HG02798 (cell line): ENCODE measurements around the gene MAGI2.
"Not testable (repeated sequence)": the region's sequence is repeated elsewhere in the genome, so short reads cannot be mapped to it uniquely, and the experiment has no call there.

ENCODE experiments used
- ATAC-seq: cut with Tn5 transposase; IDR thresholded peaks from one replicate; pipeline ENCODE4 v1.9.1; 2021; ENCODE audit warnings: mild to moderate bottlenecking; ENCODE audit not compliant: unreplicated experiment, poor library complexity

Gene MAGI2

DNA sequence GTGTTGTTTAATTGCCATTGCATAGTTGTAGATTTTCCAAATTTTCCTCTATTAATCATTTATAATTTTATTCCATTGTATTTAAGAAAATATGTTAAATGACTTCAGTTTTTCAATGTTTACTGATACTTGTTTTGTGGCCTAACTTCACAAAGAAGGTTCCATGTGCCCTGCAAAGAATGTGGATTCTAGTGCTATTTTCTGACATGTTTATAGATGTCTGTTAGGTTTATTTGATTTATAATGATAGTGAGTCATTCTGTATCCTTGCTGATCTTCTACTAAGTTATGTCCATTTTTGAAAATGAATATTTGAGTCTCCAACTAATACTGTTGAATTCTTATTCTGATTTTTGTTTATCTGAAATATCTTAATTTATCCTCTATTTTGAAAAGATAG, 369.0 kb downstream of the MAGI2 start:
- ATAC-seq = no peak

DNA sequence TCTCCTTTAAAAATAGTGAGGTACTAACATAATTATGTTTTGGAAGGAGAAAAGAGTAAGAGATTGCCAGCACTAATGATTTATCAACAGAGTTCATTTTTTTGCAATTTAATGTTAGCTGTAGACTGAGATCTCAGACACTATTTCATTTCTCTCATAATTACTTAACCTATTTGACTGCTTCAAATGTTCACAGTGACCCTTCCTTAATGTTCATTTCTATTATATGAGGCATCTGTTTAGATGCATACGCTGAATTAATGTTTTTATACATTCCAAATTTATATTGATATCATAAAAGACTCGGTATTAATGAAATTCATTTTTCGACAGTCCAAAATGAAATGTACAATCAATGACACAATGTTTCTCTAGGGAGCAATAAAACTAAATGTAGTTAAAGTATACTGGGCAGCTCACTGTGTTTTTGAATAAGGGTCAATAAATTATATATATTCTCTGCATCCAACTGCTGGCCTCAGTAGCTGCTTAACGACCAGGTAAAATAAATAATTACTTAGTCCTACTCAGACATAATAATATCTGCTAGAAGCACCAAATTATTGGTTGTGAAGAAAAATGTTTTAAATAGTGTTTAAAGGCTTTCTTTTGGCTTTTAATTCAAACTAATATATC, 373.4 kb downstream of the MAGI2 start:
- no peak for ATAC-seq

DNA sequence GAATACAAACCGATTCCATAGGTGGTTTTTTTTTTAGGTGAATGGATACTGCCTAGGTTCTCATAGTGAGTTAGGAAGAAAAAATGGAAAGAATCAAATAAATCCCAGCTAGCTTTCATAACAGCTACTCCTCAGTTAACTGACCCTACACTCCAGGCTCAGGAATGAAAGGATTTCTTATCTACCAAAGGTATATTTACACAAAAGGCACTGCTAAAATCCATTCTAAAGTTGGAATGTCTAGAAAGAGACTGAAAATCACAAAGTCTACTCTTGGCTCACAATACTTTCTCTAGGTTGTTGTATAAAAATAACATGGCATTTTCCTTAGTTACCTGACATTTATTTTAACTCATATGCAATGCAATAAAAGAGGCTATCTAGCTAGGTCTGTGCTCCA, 375.2 kb downstream of the MAGI2 start:
- ATAC-seq = no peak

DNA sequence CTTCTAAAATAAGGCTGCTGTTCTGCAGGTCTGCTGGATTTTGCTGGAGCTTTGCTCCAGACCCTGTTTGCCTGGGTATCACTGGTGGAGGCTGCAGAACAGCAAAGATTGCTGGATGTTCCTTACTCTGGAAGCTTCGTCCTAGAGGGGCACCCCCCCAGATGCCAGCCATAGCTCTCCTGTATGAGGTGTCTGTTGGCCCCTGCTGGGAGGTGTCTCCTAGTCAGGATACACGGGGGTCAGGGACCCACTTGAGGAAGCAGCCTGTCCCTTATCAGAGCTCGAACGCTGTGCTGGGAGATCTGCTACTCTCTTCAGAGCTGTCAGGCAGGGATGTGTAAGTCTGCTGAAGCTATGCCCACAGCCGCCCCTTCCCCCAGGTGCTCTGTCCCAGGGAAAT, 382.3 kb downstream of the MAGI2 start:
- not testable (repeated sequence) for ATAC-seq

DNA sequence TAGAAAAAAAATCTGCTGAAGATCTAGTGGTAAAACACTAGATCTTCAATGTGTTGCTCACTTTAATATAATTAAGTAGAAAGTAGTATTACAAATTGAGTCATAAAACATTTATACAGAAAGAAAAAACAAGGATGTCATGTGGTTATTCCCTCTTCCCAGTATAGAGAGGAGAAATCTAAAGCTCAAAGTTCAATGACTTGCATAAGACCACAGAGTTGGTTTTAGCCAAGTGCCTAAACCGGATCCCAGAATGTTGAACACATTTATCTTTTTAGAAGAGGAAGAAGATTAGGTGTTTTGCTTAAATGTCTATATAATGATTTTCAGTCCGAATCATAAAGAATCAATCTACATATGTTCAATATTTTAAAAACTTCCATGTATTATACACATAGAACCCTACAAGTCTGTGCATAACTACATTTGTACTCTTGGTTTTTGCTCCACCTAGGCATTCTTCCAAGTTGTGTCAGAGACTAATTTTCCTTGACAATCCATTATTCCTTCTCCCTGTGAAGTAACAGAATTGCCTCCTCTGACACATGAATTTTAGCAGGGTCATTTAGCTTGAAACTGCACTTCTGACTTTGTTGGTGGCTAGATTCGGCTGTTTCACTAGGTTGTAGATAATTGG, 389.2 kb downstream of the MAGI2 start:
- no peak for ATAC-seq

DNA sequence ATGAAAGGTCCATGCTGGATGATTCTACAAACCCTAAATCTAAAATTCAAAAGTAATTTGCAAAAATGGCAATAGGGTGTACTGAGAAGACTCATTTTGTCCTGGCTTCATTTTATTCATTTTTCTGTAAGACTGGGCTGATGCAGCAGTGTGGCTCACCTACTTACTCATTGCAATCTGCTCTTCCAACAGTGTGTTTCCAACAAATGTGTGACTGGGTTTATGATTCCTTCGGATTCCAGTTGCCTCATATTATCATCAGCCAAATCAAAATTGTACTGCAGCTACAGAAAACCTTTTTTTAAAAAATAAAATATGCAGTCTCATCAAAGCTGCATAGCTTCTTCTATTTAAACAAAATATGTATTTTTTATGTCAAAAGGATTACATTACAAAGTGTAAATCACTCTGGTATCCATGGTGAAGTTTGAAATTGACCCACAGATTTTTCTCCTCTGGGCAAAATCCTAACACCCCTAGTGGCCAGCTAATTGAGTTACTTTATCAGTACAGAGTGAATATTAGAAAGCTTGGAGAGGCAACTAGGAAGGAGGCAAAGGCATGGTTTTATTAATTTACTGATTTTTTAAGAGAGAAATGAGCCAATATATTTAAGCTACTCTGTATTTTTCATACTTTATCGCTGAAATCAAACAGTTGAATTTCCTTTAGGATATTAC, 390.3 kb downstream of the MAGI2 start:
- no peak for ATAC-seq

DNA sequence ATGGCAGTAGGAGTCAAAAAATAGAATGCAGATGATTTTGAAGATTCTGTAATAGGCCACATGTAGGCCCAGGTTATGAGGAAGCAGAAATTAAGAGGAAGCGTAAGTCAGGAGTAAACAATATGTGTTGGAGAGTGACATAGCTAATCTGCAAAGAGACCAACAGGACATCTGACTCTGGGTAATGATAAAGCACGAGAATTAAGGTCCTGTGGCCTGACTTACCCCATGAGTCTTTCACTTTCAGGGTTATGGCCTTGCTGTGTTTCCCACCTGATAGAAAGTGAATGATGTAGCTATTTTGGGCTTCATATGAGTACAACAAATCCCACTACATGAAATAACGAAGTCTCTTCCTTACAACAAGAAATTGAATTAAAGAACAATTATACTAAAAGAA, 393.0 kb downstream of the MAGI2 start:
- no peak for ATAC-seq

DNA sequence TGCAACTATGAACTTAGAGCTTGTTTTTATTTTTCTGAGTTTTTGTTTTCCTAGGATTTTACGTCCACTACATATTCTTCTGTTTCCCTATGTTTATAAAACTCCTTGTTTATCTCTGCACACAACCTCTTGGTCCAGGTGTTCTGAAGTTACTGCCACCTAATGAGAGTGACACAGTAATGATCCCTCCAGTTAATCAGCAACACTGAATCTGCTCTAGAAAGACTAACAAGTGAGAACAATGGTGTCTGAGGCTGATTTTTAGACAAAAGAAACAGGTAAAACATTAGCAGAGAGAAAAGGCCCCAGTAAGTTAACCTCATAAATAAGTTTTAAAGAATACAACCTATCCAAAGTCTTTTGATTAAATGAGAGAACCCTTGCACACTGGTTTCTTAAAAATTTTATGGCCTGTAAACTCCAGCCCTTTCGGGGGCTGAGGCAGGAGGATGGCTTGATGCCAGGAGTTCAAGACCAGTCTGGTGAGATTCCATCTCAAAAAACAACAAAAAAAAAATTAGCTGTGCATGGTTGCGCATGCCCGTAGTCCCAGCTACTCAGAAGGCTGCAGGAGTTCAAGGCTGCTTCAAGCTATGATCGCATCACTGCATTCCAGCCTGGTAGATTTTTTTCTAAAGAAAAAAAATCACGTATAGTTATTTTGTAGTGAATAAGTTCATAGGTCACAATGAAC, 397.6 kb downstream of the MAGI2 start:
- ATAC-seq = no peak

DNA sequence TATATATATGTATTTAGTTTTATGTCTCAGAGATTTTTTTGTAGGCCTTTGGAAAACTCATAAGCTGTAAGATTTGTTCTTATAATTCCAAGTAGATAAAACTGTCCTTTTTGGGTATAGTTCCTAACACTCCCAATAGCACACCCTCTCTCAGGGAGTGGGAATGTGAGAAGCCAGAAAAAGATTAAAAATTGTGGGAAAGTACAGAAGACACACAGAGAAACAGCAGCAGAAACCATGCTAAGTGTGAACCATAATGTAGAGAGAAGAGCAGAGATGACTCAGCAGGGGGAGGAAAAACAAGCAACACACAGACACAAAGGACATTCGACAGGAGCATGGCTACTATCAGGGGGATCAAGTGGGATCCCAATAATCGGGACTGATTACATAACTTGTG, 401.6 kb downstream of the MAGI2 start:
- no peak for ATAC-seq

DNA sequence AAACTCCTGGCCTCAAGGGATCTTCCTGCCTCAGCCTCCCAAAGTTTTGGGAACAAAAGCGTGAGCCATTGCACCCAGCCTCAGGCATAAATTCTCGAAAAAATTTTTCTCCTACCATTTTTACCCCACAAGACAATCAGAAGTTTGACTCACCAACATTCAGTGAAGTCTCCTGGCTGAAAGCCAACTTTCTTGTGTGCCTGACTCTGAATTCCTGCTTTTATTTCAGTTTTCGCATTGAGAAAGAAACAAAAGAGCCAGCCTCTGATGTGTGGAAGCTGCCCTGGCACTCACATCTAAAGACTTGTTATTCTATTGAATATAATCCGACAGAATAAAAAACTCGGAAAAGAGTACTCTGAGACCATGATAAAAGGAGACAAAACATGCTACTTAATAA, 402.9 kb downstream of the MAGI2 start:
- no peak for ATAC-seq

DNA sequence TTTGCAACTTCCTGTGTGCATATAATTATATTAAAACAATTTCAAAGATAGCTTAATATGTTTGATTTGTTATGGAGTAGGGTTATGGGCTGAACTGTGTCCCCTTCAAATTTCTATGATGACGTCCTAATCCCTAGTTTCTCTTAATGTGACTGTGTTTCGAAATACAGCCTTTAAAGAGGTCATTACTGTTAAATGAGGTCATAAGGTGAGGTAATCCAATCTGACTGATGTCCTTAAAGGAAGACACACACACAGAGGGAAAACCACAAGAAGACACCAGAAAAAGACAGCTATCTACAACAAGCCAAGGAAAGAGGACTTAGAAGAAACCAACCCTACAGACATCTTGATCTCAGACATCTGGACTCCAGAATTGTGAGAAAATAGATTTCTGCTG, 407.4 kb downstream of the MAGI2 start:
- ATAC-seq = no peak

DNA sequence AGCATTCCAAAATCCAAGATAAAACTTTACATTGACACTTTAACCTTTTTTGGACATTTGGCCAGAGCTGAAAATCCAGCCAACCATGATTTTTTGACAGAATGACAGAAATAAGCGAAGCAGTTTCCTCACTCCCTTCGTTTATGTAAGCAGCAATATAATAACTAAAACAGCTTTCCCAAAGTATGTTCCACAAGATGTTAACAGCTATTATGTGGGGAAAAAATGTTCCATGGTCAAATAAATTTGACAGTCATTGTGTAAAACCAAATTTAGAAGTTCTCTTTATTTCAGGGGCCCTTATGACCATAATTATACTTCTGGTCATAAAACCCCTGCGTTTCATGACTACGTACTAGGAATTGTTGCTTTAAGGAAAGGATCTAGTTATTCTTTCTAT, 416.5 kb downstream of the MAGI2 start:
- no peak for ATAC-seq

DNA sequence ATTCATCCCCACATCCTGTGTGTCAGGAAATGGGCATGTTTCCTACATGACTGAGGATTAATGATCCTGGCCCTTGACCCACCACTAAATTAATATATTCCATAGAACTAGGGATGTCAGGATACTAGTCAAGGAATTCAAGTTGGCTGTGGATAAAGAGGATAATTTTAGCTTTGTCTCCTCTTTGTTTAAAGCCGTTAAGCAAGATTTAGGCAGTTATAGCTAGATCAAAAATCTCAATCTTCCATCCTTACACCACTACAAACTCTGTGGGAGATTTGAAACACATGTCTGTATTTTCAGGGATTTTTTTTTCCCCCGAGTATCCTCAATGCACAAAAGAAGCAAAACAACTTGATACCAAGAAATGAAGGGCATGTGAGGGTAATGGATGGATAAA, 417.1 kb downstream of the MAGI2 start:
- ATAC-seq = no peak

DNA sequence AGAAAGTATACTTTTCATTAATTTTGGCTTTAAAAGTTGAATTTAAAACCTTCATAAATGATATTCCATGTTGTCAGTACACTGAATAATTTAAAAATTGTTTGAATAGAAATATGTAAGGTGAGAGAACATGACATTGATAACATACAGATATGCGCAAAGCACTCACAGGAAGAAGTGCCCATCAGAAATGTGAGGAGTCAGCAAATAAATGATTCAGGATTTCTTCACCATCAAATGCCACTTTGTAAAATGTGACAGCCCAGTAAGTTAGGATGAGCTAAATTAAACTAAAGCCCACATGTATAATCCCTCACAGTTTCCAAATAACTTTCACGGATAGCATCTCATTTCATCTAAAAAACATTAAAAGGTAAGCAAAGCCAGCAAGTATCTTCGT, 417.6 kb downstream of the MAGI2 start:
- no peak for ATAC-seq

DNA sequence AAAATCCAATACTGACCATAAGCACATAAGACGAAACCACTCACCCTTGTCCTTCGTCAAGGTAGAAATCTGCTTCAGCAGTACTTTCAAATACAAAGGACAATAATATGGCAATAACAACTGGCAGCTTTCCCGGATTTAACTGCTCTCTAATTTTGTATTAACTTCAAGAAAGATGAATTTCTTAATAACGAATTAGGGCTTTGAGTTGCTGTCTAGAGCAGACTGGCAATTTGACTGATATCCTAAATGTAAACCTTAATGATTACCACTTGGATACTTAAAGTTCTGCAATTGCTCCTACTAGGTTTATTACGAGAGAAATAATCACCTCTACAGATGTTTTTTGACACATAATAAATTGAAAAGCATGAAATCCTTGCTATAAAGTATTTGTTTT, 418.7 kb downstream of the MAGI2 start:
- ATAC-seq = no peak

DNA sequence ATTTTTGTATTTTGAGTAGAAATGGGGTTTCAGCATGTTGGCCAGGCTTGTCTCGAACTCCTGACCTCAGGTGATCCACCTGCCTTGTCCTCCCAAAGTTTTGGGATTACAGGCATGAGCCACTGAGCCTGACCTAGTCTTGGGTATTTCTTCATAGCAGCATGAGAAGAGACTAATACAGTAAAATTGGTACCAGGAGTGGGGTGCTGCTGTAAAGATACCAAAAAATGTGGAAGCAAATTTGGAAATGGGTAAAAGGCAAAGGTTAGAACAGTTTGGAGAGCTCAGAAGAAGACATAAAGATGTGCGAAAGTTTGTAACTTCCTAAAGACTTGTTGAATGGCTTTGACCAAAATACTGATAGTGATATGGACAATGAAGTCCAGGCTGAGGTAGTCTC, 433.8 kb downstream of the MAGI2 start:
- not testable (repeated sequence) for ATAC-seq

DNA sequence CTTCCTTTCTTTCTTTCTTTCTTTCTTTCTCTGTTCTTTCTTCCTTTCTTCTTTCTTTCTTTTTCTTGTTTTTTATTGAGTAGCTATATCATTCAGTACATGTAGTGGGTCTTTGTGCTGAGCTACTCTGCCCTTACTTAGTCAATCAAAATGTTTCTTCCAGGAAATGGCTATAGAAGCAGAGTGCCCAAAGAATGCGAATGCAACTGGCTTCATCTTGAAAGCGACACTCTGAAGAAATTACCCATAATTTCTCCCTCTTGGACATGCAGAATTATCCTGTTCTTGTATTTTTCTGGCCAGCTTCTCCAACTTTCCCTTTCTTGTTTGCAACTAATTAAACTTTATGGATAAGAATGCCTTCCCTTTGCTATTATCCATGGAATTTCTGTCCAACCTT, 441.5 kb downstream of the MAGI2 start:
- ATAC-seq = no peak

DNA sequence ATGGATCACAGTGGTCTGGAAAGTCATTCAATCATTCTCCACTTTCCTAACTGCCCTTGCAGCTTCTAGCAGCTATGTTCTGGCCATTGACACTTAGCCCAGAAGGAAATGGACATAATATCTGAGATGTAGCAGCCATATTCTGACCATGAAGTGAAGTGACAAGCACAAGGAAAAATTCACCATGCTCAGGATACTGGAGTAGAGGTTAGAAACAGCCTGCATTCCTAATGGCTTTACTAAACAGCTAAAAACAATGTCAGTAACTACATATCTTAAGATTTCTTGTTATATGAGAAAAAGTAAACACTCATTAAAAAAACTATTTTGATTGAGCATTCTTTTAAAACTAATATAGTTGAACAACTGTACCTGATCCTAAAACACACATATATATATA, 443.8 kb downstream of the MAGI2 start:
- ATAC-seq = no peak

DNA sequence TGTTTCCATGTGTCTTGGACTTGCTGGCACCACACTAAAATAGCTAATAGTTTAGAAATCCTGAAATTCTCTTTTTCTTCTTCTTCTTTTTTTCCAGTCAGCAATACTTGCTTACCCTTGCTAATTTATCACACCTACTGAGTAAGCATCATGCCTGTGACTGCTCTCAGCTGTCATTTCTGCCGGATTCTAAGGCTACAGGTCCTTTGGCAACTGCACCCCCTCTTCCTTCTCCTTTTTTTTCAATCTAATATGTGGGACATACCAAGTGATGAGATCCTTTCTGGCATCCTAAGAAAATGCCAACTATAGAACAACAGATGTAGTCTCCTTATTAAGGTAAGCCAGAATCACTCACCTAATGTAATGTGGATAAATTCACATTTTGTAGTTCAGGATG, 444.7 kb downstream of the MAGI2 start:
- ATAC-seq = no peak

DNA sequence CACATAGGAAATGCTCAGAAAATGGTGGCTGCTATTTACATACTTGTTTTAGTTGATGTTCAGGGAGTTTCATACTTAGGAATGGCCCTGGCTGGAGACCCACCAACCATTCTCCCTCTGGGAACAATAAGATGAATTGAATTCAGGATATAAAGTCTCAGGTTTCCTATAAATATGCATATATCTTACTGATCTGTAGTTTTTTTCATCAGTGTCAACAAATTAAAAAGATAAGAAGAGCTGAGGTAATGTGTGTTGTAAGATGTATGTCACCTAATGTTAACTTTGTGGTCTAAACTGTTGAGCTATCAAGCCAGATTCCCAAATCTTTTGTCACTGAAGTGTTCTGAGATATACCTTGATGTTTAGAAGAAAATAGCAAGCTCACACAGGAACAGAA, 457.5 kb downstream of the MAGI2 start:
- no peak for ATAC-seq

DNA sequence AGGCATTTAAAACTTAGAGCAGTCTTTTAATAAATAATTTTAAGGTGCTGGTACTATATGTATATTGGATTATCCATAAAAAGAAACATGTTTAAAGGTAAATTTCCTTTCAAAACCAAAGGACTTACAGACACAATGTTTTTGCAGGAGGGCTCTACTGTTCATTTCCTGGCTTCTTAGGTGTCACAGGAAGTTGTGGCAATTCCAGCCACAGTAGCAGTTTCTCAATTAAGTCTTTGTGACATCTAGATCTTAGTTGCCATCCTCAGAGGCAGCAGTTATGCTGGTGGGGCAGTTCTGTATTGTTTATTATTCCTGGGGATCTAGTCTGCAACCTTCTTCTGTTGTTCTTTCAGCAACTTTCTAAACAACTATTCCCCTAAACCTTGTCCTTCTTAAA, 460.1 kb downstream of the MAGI2 start:
- ATAC-seq = no peak
